ENCODE measurements around the gene KIF2C.

The KIF2C gene

GRCh38 chr1:44705470-44705869, 34.2 kb upstream of the KIF2C start:
- TF ChIP-seq BHLHE40 (IDR thresholded peaks at IDR 0.05; ENCODE audit: borderline replicate concordance) (no peak), SP1 (IDR thresholded peaks at IDR 0.05) (no peak), FOXA1 (IDR thresholded peaks at IDR 0.05) (no peak), CTBP1 (IDR thresholded peaks at IDR 0.05; ENCODE audit: borderline replicate concordance) (no peak), ZNF384 (IDR thresholded peaks at IDR 0.05) (no peak), SUZ12 (IDR thresholded peaks at IDR 0.05) (no peak), TARDBP (IDR thresholded peaks at IDR 0.05) (no peak), ELF4 (IDR thresholded peaks at IDR 0.05) (no peak), FOXM1 (IDR thresholded peaks at IDR 0.05; ENCODE audit: borderline replicate concordance) (no peak), ARNT (IDR thresholded peaks at IDR 0.05) (no peak), HDGF (IDR thresholded peaks at IDR 0.05; ENCODE audit: borderline replicate concordance) (no peak), FOXK2 (IDR thresholded peaks at IDR 0.05) (no peak), LEF1 (IDR thresholded peaks at IDR 0.05; ENCODE audit: borderline replicate concordance) (no peak), L3MBTL2 (conservative IDR thresholded peaks at IDR 0.05) (no peak), NFRKB (IDR thresholded peaks at IDR 0.05) (no peak)
- TF ChIP-seq, protein P1, sequence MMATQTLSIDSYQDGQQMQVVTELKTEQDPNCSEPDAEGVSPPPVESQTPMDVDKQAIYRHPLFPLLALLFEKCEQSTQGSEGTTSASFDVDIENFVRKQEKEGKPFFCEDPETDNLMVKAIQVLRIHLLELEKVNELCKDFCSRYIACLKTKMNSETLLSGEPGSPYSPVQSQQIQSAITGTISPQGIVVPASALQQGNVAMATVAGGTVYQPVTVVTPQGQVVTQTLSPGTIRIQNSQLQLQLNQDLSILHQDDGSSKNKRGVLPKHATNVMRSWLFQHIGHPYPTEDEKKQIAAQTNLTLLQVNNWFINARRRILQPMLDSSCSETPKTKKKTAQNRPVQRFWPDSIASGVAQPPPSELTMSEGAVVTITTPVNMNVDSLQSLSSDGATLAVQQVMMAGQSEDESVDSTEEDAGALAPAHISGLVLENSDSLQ (IDR thresholded peaks at IDR 0.05): no peak
- DNase-seq (ENCODE audit: extremely low spot score): no peak
- POLR2A ChIA-PET: interaction anchor here (2.6 kb wide), 1 partner anchor 16 kb away, joined by 8 read pairs; no protein-coding TSS in a partner anchor
- CTCF ChIA-PET: interaction anchor here (0.6 kb wide), 1 partner anchor 18 kb away, joined by 3 read pairs; no protein-coding TSS in a partner anchor

DNA sequence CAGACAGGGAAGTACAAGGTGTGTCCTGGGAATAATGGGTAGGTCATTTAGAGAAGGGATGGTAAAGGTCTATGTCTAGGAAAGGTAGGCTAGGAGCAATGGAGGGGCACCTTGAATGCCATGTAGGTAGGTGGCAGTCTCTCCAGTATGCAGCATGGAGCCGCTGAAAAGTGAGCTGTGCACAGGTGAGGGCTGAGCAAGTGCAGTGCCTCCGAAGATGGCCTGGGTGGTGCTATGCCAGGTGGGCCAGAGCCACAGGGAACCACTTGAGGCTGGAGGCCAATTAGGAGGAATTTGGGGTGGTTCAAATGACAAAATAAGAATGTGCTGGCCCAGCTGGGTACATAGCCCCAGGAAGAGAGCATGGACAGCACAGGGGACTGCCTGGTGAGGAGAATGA, 33.7 kb upstream of the KIF2C start:
- TF ChIP-seq CTBP1 (IDR thresholded peaks at IDR 0.05; ENCODE audit: borderline replicate concordance): no peak
- DNase-seq (ENCODE audit: extremely low spot score): no peak
- ChIA-PET CTCF (interaction anchor here (1.3 kb wide), 1 partner anchor 25 kb away, joined by 4 read pairs; the partner anchor contains the start of gene RNU5D-1), POLR2A (interaction anchor here (0.6 to 2.6 kb wide), 2 partner anchors 15 to 18 kb away, joined by 3 to 8 read pairs; no protein-coding TSS in a partner anchor)

GRCh38 chr1:44707112-44707881, 32.3 kb upstream of the KIF2C start:
- ChIA-PET CTCF (interaction anchor here (0.6 to 1.3 kb wide), 2 partner anchors 24 to 835 kb away, joined by 4 read pairs; partner anchors contain the start of gene RNU5D-1), POLR2A (interaction anchor here (0.6 to 1.4 kb wide), 4 partner anchors 14 to 76 kb away, joined by 3 to 6 read pairs (median 4); partner anchors contain the start of gene TMEM53)
- TF ChIP-seq BHLHE40 (IDR thresholded peaks at IDR 0.05; ENCODE audit: borderline replicate concordance) (no peak), L3MBTL2 (conservative IDR thresholded peaks at IDR 0.05) (no peak), SUZ12 (IDR thresholded peaks at IDR 0.05) (no peak), ARNT (IDR thresholded peaks at IDR 0.05) (no peak), ELF4 (IDR thresholded peaks at IDR 0.05) (no peak)
- no peak for DNase-seq (ENCODE audit: extremely low spot score)

- CTCF ChIA-PET: interaction anchor here (0.6 to 0.8 kb wide), 2 partner anchors 14 to 56 kb away, joined by 3 to 4 read pairs; no protein-coding TSS in a partner anchor
- POLR2A ChIA-PET: interaction anchor here (1.1 to 1.9 kb wide), 4 partner anchors 13 to 77 kb away, joined by 3 to 17 read pairs (median 6); partner anchors contain the start of genes RPS8 and TMEM53
- peak; percentile 49; the same call in 1 of the 2 replicates for TF ChIP-seq L3MBTL2 (conservative IDR thresholded peaks at IDR 0.05)
- TF ChIP-seq ZNF384 (IDR thresholded peaks at IDR 0.05): no peak
- DNase-seq (ENCODE audit: extremely low spot score): peak; percentile 69
Measured at GRCh38 chr1:44707959-44708831, 31.4 kb upstream of the KIF2C start.

DNA sequence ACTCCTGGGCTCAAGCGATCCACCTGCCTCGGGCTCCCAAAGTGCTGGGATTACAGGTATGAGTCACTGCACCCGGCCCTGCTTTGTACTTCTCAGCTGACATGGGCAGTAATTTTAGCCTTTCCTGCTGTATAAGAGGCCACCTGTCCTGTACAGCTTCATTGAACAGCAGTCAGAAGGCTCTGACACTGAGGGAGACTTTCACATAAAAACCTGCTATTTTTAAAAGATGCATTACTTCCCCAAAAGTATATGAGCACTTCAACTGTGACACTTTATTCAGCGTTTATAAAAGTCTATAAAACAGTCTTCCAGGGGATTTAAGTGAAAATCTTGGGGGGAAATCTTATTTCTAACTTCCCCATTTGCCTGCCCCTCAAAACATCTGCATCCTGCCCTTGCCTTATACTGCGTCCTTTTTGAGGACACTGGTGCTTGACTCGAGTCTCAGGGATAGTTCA, 26.3 kb upstream of the KIF2C start:
- ChIA-PET CTCF (interaction anchor here (0.7 to 0.9 kb wide), 2 partner anchors 74 to 230 kb away, joined by 3 to 4 read pairs; no protein-coding TSS in a partner anchor), POLR2A (interaction anchor here (0.6 to 3.1 kb wide), 4 partner anchors 8 to 192 kb away, joined by 3 to 27 read pairs (median 5); partner anchors contain the start of genes BEST4 and RPS8)
- no peak for TF ChIP-seq FOXK2 (IDR thresholded peaks at IDR 0.05)
- no peak for TF ChIP-seq NFRKB (IDR thresholded peaks at IDR 0.05)
- TF ChIP-seq TARDBP (IDR thresholded peaks at IDR 0.05): no peak
- TF ChIP-seq HDGF (IDR thresholded peaks at IDR 0.05; ENCODE audit: borderline replicate concordance): no peak
- DNase-seq (ENCODE audit: extremely low spot score): no peak

GRCh38 chr1:44714532-44714931, 25.1 kb upstream of the KIF2C start:
- TF ChIP-seq NFRKB (IDR thresholded peaks at IDR 0.05): no peak
- TF ChIP-seq L3MBTL2 (conservative IDR thresholded peaks at IDR 0.05): no peak
- TF ChIP-seq SUZ12 (IDR thresholded peaks at IDR 0.05): no peak
- TF ChIP-seq FOXM1 (IDR thresholded peaks at IDR 0.05; ENCODE audit: borderline replicate concordance): no peak
- TF ChIP-seq ZNF384 (IDR thresholded peaks at IDR 0.05): no peak
- no peak for TF ChIP-seq LEF1 (IDR thresholded peaks at IDR 0.05; ENCODE audit: borderline replicate concordance)
- no peak for TF ChIP-seq HDGF (IDR thresholded peaks at IDR 0.05; ENCODE audit: borderline replicate concordance)
- TF ChIP-seq BHLHE40 (IDR thresholded peaks at IDR 0.05; ENCODE audit: borderline replicate concordance): no peak
- TF ChIP-seq TARDBP (IDR thresholded peaks at IDR 0.05): no peak
- no peak for TF ChIP-seq FOXK2 (IDR thresholded peaks at IDR 0.05)
- no peak for TF ChIP-seq SP1 (IDR thresholded peaks at IDR 0.05)
- no peak for TF ChIP-seq CTBP1 (IDR thresholded peaks at IDR 0.05; ENCODE audit: borderline replicate concordance)
- no peak for TF ChIP-seq FOXA1 (IDR thresholded peaks at IDR 0.05)
- CTCF ChIA-PET: no interaction called here
- DNase-seq (ENCODE audit: extremely low spot score): no peak
- POLR2A ChIA-PET: no interaction called here

Data from HEK293T (cell line).